Measurements from ENCODE around the gene STK24. TPM values are rescaled to one million over a fixed set of nuclear protein-coding genes. Genes with fewer than 3 reads are reported as not detected.

Gene STK24
- polyA plus RNA-seq, 1 experiment, result 44.0 TPM

- POLR2A ChIA-PET, result no interaction called here
- Histone ChIP-seq H3K9me3 (ENCODE audit: control insufficient read depth, insufficient read depth, low read length) (no peaks in the 10 kb centered on the region; the same call in 1 of the 2 replicates), H3K27me3 (ENCODE audit: control insufficient read depth, insufficient read depth, low read length) (no peaks in the 10 kb centered on the region), H3K27ac (ENCODE audit: low read depth, low read length) (no peak overlapping the region), H3K4me3 (ENCODE audit: low read depth, low read length) (no peak overlapping the region)
- no peak for TF ChIP-seq CTCF (IDR thresholded peaks at IDR 0.05; ENCODE audit: low read depth, low read length)
- CTCF ChIA-PET, result no interaction called here
- no peak for DNase-seq (ENCODE audit: low read depth, low spot score)
Measured at GRCh38 chr13:98439126-98439828, 137.6 kb downstream of the STK24 start.

GRCh38 chr13:98438246-98439125 lies 138.4 kb downstream of the STK24 start:
- CTCF ChIA-PET, result no interaction called here
- H3K27me3 ChIP-seq (ENCODE audit: control insufficient read depth, insufficient read depth, low read length), result no peaks in the 10 kb centered on the region
- no peak for DNase-seq (ENCODE audit: low read depth, low spot score)
- no peaks in the 10 kb centered on the region; the same call in 1 of the 2 replicates for H3K9me3 ChIP-seq (ENCODE audit: control insufficient read depth, insufficient read depth, low read length)
- no peak overlapping the region for H3K27ac ChIP-seq (ENCODE audit: low read depth, low read length)
- TF ChIP-seq CTCF (IDR thresholded peaks at IDR 0.05; ENCODE audit: low read depth, low read length), result no peak
- no peak overlapping the region for H3K4me3 ChIP-seq (ENCODE audit: low read depth, low read length)
- POLR2A ChIA-PET, result no interaction called here

GRCh38 chr13:98436233-98436910 lies 140.5 kb downstream of the STK24 start:
- DNase-seq (ENCODE audit: low read depth, low spot score), result no peak
- POLR2A ChIA-PET, result no interaction called here
- no peaks in the 10 kb centered on the region for H3K27me3 ChIP-seq (ENCODE audit: control insufficient read depth, insufficient read depth, low read length)
- H3K4me3 ChIP-seq (ENCODE audit: low read depth, low read length), result no peak overlapping the region
- CTCF ChIA-PET, result interaction anchor here (1.7 kb wide), 1 partner anchor 9 kb away, joined by 9 read pairs; no protein-coding TSS in a partner anchor
- no peaks in the 10 kb centered on the region; the same call in 1 of the 2 replicates for H3K9me3 ChIP-seq (ENCODE audit: control insufficient read depth, insufficient read depth, low read length)
- no peak overlapping the region for H3K27ac ChIP-seq (ENCODE audit: low read depth, low read length)
- TF ChIP-seq CTCF (IDR thresholded peaks at IDR 0.05; ENCODE audit: low read depth, low read length), result no peak

GRCh38 chr13:98435376-98435775 lies 141.5 kb downstream of the STK24 start:
- TF ChIP-seq CTCF (IDR thresholded peaks at IDR 0.05; ENCODE audit: low read depth, low read length), result no peak
- Histone ChIP-seq H3K27ac (ENCODE audit: low read depth, low read length) (no peak overlapping the region), H3K27me3 (ENCODE audit: control insufficient read depth, insufficient read depth, low read length) (no peaks in the 10 kb centered on the region), H3K4me3 (ENCODE audit: low read depth, low read length) (no peak overlapping the region), H3K9me3 (ENCODE audit: control insufficient read depth, insufficient read depth, low read length) (no peaks in the 10 kb centered on the region; the same call in 1 of the 2 replicates)
- CTCF ChIA-PET, result interaction anchor here (0.5 kb wide), 1 partner anchor 220 kb away, joined by 3 read pairs; no protein-coding TSS in a partner anchor
- no peak for DNase-seq (ENCODE audit: low read depth, low spot score)
- POLR2A ChIA-PET, result no interaction called here

Measured in AG04450 (cell line).